ENCODE data around the gene CDH4.

Gene CDH4

DNA sequence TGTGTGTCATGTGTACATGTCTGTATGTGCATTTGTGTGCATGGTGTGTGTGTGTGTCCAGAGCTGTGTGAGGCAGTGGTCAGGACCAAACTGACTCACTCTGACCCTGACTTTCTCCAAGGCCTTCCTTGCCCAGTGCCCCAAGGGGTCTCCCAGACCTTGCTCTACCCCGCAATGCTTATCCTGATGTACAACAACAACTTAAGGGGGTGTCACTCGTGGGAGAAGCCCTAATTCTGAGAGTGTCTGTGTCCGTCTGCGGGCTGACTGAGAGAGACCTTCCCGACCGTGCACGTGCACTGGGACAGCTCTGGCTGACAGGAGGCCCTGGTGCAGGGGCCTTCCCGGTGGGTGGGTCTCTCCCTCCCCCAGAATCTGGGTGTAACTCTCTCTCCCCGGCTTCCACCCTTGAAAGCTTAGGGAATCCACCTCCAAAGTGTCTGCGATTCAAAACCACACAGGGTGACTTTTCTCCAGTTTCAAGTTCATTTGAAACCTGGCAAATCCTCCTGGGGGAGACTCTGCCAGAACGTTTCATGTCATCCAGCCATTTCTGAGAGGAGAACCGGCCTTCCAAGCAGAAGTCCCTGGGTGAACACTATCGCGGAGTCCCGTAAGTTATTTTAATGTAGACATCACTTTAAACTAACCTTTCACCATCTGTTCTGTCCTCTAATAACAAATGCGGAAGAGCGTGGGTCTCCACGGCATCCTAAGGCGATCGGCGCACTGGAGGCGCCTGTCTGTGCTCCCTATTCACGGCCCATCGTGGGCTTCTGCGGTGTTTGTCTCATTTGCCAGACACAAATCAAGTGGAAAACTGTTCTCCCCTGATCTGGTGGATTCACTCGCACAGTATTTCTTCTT lies 588.1 kb downstream of the CDH4 start:
- Histone ChIP-seq H3K9me3 (no peaks in the 10 kb centered on the region), H3K27me3 (no peaks in the 10 kb centered on the region), H3K4me3 (ENCODE audit: low read depth in 1 of 2, low read length in 1 of 2) (no peak overlapping the region), H3K36me3 (no peaks in the 10 kb centered on the region), H3K27ac (no peak overlapping the region), H3K4me1 (ENCODE audit: control insufficient read depth in 1 of 2, insufficient read depth in 1 of 2, low read depth in 1 of 2, low read length in 1 of 2) (no peaks in the 10 kb centered on the region)
- TF ChIP-seq, protein P1, sequence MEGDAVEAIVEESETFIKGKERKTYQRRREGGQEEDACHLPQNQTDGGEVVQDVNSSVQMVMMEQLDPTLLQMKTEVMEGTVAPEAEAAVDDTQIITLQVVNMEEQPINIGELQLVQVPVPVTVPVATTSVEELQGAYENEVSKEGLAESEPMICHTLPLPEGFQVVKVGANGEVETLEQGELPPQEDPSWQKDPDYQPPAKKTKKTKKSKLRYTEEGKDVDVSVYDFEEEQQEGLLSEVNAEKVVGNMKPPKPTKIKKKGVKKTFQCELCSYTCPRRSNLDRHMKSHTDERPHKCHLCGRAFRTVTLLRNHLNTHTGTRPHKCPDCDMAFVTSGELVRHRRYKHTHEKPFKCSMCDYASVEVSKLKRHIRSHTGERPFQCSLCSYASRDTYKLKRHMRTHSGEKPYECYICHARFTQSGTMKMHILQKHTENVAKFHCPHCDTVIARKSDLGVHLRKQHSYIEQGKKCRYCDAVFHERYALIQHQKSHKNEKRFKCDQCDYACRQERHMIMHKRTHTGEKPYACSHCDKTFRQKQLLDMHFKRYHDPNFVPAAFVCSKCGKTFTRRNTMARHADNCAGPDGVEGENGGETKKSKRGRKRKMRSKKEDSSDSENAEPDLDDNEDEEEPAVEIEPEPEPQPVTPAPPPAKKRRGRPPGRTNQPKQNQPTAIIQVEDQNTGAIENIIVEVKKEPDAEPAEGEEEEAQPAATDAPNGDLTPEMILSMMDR (IDR thresholded peaks at IDR 0.05): no peak

DNA sequence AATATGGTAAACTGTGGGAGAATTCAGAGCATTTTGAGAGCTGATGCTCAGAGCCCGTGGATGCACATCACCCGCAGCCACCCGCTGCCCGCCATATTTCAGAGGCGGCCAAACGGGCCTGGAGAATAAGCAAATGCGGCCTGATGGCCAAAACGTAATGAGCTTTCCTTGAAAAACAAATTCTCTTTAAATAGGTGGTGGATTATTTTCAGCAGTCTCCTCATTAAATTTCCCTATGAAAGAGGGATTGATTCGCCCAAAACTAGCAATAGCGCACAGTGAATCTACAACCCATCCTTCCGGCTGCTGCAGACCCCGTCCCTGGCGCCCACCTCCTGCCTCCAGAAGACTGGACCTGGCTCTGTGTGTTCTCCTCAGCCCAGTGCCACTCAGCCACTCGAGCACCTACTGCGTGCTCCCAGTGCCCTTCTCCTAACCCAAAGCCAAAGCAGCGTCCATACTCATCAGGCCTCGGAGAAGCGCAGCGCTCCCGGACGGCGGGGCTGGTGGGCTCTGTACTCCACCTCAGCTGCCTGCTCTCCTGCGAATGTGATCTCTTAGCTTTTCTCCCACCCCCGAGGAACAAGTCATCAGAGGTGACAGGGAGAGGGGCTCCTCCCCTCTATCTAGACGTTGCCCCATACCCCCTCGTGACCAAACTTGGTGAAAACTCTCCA lies 588.9 kb downstream of the CDH4 start:
- H3K4me1 ChIP-seq (ENCODE audit: control insufficient read depth in 1 of 2, insufficient read depth in 1 of 2, low read depth in 1 of 2, low read length in 1 of 2): no peaks in the 10 kb centered on the region
- no peak overlapping the region for H3K4me3 ChIP-seq (ENCODE audit: low read depth in 1 of 2, low read length in 1 of 2)
- no peaks in the 10 kb centered on the region for H3K27me3 ChIP-seq
- H3K9me3 ChIP-seq: no peaks in the 10 kb centered on the region
- TF ChIP-seq, protein P1 (IDR thresholded peaks at IDR 0.05): no peak
- no peak overlapping the region for H3K27ac ChIP-seq
- H3K36me3 ChIP-seq: no peaks in the 10 kb centered on the region

DNA sequence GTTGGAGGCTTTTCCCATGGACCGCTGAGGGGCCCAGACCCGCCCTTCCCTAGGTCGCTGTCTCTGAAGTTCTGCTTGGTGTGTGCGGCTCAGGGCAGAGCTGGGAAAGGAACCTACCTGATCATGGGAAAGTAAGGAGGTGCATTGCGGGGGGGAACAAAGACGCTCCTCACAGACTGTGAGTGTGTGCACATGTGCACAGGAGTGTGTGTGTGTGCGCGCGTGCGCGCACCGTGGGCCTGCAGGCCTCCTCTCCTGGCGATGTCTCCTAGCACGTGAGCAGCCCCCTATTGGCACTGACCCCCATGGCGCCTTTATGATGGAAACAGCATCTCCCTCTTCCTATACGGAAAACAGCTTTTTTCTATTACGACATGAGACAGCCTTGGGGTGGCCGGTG lies 589.5 kb downstream of the CDH4 start:
- H3K36me3 ChIP-seq: no peaks in the 10 kb centered on the region
- TF ChIP-seq, protein P1 (IDR thresholded peaks at IDR 0.05): no peak
- H3K27me3 ChIP-seq: no peaks in the 10 kb centered on the region
- no peak overlapping the region for H3K27ac ChIP-seq
- no peaks in the 10 kb centered on the region for H3K9me3 ChIP-seq
- no peak overlapping the region for H3K4me3 ChIP-seq (ENCODE audit: low read depth in 1 of 2, low read length in 1 of 2)
- H3K4me1 ChIP-seq (ENCODE audit: control insufficient read depth in 1 of 2, insufficient read depth in 1 of 2, low read depth in 1 of 2, low read length in 1 of 2): no peaks in the 10 kb centered on the region

DNA sequence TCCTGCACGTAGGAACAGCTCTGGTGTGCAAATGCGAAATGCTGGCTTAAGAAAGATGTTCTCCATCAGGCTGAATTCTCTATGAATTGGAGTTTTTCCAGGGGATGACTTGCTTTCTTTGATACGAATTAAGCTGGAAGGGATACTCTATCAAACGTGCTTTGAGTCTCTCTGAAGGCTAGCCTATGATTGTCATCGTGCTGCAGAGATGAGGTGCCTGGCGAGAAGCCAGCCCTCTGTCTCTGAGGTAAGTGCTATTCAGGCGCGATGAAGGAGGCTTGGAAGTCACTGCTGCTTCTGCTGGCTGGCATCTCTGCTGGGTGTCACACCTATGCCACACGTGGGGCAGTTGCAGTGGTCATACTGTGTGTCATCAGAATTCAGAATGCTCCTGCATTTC lies 589.9 kb downstream of the CDH4 start:
- Histone ChIP-seq H3K27ac (no peak overlapping the region), H3K27me3 (no peaks in the 10 kb centered on the region), H3K4me3 (ENCODE audit: low read depth in 1 of 2, low read length in 1 of 2) (no peak overlapping the region), H3K36me3 (no peaks in the 10 kb centered on the region), H3K9me3 (no peaks in the 10 kb centered on the region), H3K4me1 (ENCODE audit: control insufficient read depth in 1 of 2, insufficient read depth in 1 of 2, low read depth in 1 of 2, low read length in 1 of 2) (no peaks in the 10 kb centered on the region)
- TF ChIP-seq, protein P1 (IDR thresholded peaks at IDR 0.05): no peak

DNA sequence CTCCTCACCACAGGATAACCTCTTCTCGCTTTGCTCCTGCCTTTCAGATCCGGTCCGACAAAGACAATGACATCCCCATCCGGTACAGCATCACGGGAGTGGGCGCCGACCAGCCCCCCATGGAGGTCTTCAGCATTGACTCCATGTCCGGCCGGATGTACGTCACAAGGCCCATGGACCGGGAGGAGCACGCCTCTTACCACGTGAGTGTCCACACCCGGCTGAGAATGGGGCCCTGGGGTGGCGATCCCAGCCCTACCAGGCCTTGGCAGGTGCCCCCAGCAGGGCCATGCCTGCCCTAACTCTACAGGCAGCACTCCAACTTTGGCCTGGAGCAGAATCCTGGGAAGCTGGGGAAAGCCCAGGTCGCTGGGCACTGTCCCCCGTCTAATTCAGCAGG lies 592.6 kb downstream of the CDH4 start:
- H3K36me3 ChIP-seq: no peaks in the 10 kb centered on the region
- no peaks in the 10 kb centered on the region for H3K4me1 ChIP-seq (ENCODE audit: control insufficient read depth in 1 of 2, insufficient read depth in 1 of 2, low read depth in 1 of 2, low read length in 1 of 2)
- no peak overlapping the region for H3K27ac ChIP-seq
- H3K9me3 ChIP-seq: no peaks in the 10 kb centered on the region
- no peaks in the 10 kb centered on the region for H3K27me3 ChIP-seq
- no peak overlapping the region for H3K4me3 ChIP-seq (ENCODE audit: low read depth in 1 of 2, low read length in 1 of 2)
- TF ChIP-seq, protein P1 (IDR thresholded peaks at IDR 0.05): no peak
